ENCODE data around the gene LELP1.
"Not testable (repeated sequence)": the region's sequence is repeated elsewhere in the genome, so short reads cannot be mapped to it uniquely, and the experiment has no call there.

Gene LELP1

GRCh38 chr1:153229076-153229829 is 26.0 kb downstream of the LELP1 start:
- DNase-seq, result not testable (repeated sequence)

- DNase-seq, result no peak
Observed at GRCh38 chr1:153231363-153231762, 28.1 kb downstream of the LELP1 start.

- no peak for DNase-seq
Observed at GRCh38 chr1:153231785-153232184, 28.6 kb downstream of the LELP1 start.

- DNase-seq, result no peak
Observed at GRCh38 chr1:153232553-153232952, 29.3 kb downstream of the LELP1 start.

- no peak for DNase-seq
Observed at GRCh38 chr1:153233448-153233847, 30.2 kb downstream of the LELP1 start.

GRCh38 chr1:153238527-153238926 is 35.3 kb downstream of the LELP1 start:
- DNase-seq, result no peak

- no peak for DNase-seq
Observed at GRCh38 chr1:153242160-153242559, 38.9 kb downstream of the LELP1 start.

GRCh38 chr1:153245466-153245865 is 42.2 kb downstream of the LELP1 start:
- no peak for DNase-seq

- no peak for DNase-seq
Observed at GRCh38 chr1:153246018-153246417, 42.8 kb downstream of the LELP1 start.

- no peak for DNase-seq
Observed at GRCh38 chr1:153246825-153247224, 43.6 kb downstream of the LELP1 start.

GRCh38 chr1:153248176-153248879 is 45.1 kb downstream of the LELP1 start:
- DNase-seq, result no peak

- DNase-seq, result no peak
Observed at GRCh38 chr1:153250166-153250565, 46.9 kb downstream of the LELP1 start.

GRCh38 chr1:153251087-153251486 is 47.9 kb downstream of the LELP1 start:
- DNase-seq, result no peak

- DNase-seq, result no peak
Observed at GRCh38 chr1:153251562-153251961, 48.3 kb downstream of the LELP1 start.

GRCh38 chr1:153251988-153252387 is 48.8 kb downstream of the LELP1 start:
- DNase-seq, result no peak

GRCh38 chr1:153253076-153253475 is 49.8 kb downstream of the LELP1 start:
- DNase-seq, result no peak

GRCh38 chr1:153253693-153254092 is 50.5 kb downstream of the LELP1 start:
- DNase-seq, result no peak
